Activated T-cell treated with anti-CD3 and anti-CD28 coated beads, Interleukin-2, amount 50 U/mL, for 4 hours (primary cell): ENCODE results near the gene ASIC3. TPM values are rescaled to one million over a fixed set of nuclear protein-coding genes. Genes with fewer than 3 reads are reported as not detected.

Experiments
- ATAC-seq, 2 donors: fragments of 200-7000 bp; cut with Tn5 transposase; one replicate each; pipeline ENCODE4 v1.10.0; 2021
- DNase-seq: peaks from one replicate; pipeline ENCODE4 v3.0.0-alpha.2; 2020
- H3K27me3 Mint-ChIP-seq: one replicate; pipeline ENCODE4 v1.8.0; 2021; ENCODE audit warnings: low read depth, mixed read lengths
- H3K36me3 Mint-ChIP-seq: one replicate; pipeline ENCODE4 v1.8.0; 2022; ENCODE audit warnings: mixed read lengths; ENCODE audit not compliant: insufficient read depth
- H3K4me1 Mint-ChIP-seq: one replicate; pipeline ENCODE4 v1.8.0; 2021; ENCODE audit warnings: low read depth, mixed read lengths
- H3K4me3 Mint-ChIP-seq: one replicate; pipeline ENCODE4 v1.8.0; 2021; ENCODE audit warnings: mild to moderate bottlenecking, moderate library complexity, mixed read lengths
- H3K9me3 Mint-ChIP-seq: one replicate; pipeline ENCODE4 v1.8.0; 2021; ENCODE audit warnings: mixed read lengths
- total RNA-seq, 3 donors: library from RNA; stranded (reverse); gene quantifications; one replicate each; pipeline ENCODE4 v1.2.1, GENCODE V29; 2021

Gene ASIC3
- total RNA-seq, 3 donors from 2014 or later = 2.4 to 3.4 (median 3.3) TPM

GRCh38 chr7:151062111-151062398 is 13.7 kb downstream of the ASIC3 start:
- Mint-ChIP-seq H3K4me1 (peaks cover 26% of the 10 kb centered on the region), H3K27me3 (no peaks in the 10 kb centered on the region), H3K4me3 (peak overlapping the region; percentile 92), H3K9me3 (no peaks in the 10 kb centered on the region), H3K36me3 (peaks cover 5% of the 10 kb centered on the region)
- ATAC-seq = no peak
- no peak for DNase-seq

- H3K27me3 Mint-ChIP-seq = no peaks in the 10 kb centered on the region
- H3K9me3 Mint-ChIP-seq = no peaks in the 10 kb centered on the region
- H3K36me3 Mint-ChIP-seq = peaks cover 8% of the 10 kb centered on the region
- no peak overlapping the region for H3K4me3 Mint-ChIP-seq
- ATAC-seq (no peak), DNase-seq (no peak)
- H3K4me1 Mint-ChIP-seq = peaks cover 20% of the 10 kb centered on the region
Measured at GRCh38 chr7:151062399-151063211, 14.3 kb downstream of the ASIC3 start.

- H3K4me1 Mint-ChIP-seq = peaks cover 19% of the 10 kb centered on the region
- DNase-seq (no peak), ATAC-seq (no peak)
- peaks cover 12% of the 10 kb centered on the region for H3K36me3 Mint-ChIP-seq
- no peaks in the 10 kb centered on the region for H3K27me3 Mint-ChIP-seq
- H3K9me3 Mint-ChIP-seq = no peaks in the 10 kb centered on the region
- H3K4me3 Mint-ChIP-seq = no peak overlapping the region
Measured at GRCh38 chr7:151063212-151063561, 14.9 kb downstream of the ASIC3 start.

- Mint-ChIP-seq H3K36me3 (peaks cover 16% of the 10 kb centered on the region), H3K4me1 (peaks cover 13% of the 10 kb centered on the region), H3K9me3 (no peaks in the 10 kb centered on the region), H3K27me3 (no peaks in the 10 kb centered on the region), H3K4me3 (no peak overlapping the region)
- DNase-seq (no peak), ATAC-seq (no peak)
Measured at GRCh38 chr7:151064454-151064853, 16.1 kb downstream of the ASIC3 start.

- DNase-seq = no peak
- ATAC-seq = no peak
- no peaks in the 10 kb centered on the region for H3K27me3 Mint-ChIP-seq
- H3K4me1 Mint-ChIP-seq = peaks cover 13% of the 10 kb centered on the region
- H3K9me3 Mint-ChIP-seq = no peaks in the 10 kb centered on the region
- H3K36me3 Mint-ChIP-seq = peaks cover 16% of the 10 kb centered on the region
- H3K4me3 Mint-ChIP-seq = no peak overlapping the region
Measured at GRCh38 chr7:151064993-151065392, 16.7 kb downstream of the ASIC3 start.

GRCh38 chr7:151065516-151065915 is 17.2 kb downstream of the ASIC3 start:
- Mint-ChIP-seq H3K36me3 (peaks cover 16% of the 10 kb centered on the region), H3K4me1 (peaks cover 9% of the 10 kb centered on the region), H3K27me3 (no peaks in the 10 kb centered on the region), H3K4me3 (no peak overlapping the region), H3K9me3 (no peaks in the 10 kb centered on the region)
- ATAC-seq = no peak
- no peak for DNase-seq

GRCh38 chr7:151066273-151066974 is 18.1 kb downstream of the ASIC3 start:
- no peak for DNase-seq
- peaks cover 3% of the 10 kb centered on the region for H3K4me1 Mint-ChIP-seq
- ATAC-seq = no peak
- no peak overlapping the region for H3K4me3 Mint-ChIP-seq
- H3K27me3 Mint-ChIP-seq = no peaks in the 10 kb centered on the region
- H3K36me3 Mint-ChIP-seq = peaks cover 16% of the 10 kb centered on the region
- no peaks in the 10 kb centered on the region for H3K9me3 Mint-ChIP-seq

GRCh38 chr7:151068069-151068773 is 19.9 kb downstream of the ASIC3 start:
- no peak for DNase-seq
- no peak for ATAC-seq
- H3K4me3 Mint-ChIP-seq = no peak overlapping the region
- no peaks in the 10 kb centered on the region for H3K4me1 Mint-ChIP-seq
- peaks cover 16% of the 10 kb centered on the region for H3K36me3 Mint-ChIP-seq
- H3K9me3 Mint-ChIP-seq = no peaks in the 10 kb centered on the region
- no peaks in the 10 kb centered on the region for H3K27me3 Mint-ChIP-seq

GRCh38 chr7:151069841-151070573 is 21.7 kb downstream of the ASIC3 start:
- no peaks in the 10 kb centered on the region for H3K27me3 Mint-ChIP-seq
- no peaks in the 10 kb centered on the region for H3K9me3 Mint-ChIP-seq
- no peak for ATAC-seq
- no peak for DNase-seq
- H3K4me3 Mint-ChIP-seq = no peak overlapping the region
- H3K36me3 Mint-ChIP-seq = peaks cover 16% of the 10 kb centered on the region
- no peaks in the 10 kb centered on the region for H3K4me1 Mint-ChIP-seq

GRCh38 chr7:151070574-151070960 is 22.2 kb downstream of the ASIC3 start:
- ATAC-seq (no peak), DNase-seq (no peak)
- Mint-ChIP-seq H3K9me3 (no peaks in the 10 kb centered on the region), H3K4me3 (no peak overlapping the region), H3K4me1 (no peaks in the 10 kb centered on the region), H3K27me3 (no peaks in the 10 kb centered on the region), H3K36me3 (peaks cover 14% of the 10 kb centered on the region)

- Mint-ChIP-seq H3K4me3 (no peak overlapping the region), H3K9me3 (no peaks in the 10 kb centered on the region), H3K4me1 (no peaks in the 10 kb centered on the region), H3K27me3 (no peaks in the 10 kb centered on the region), H3K36me3 (peaks cover 18% of the 10 kb centered on the region)
- no peak for DNase-seq
- no peak for ATAC-seq
Measured at GRCh38 chr7:151071032-151071866, 22.9 kb downstream of the ASIC3 start.

GRCh38 chr7:151073990-151074389 is 25.7 kb downstream of the ASIC3 start:
- peaks cover 15% of the 10 kb centered on the region for H3K36me3 Mint-ChIP-seq
- H3K4me1 Mint-ChIP-seq = peaks cover 7% of the 10 kb centered on the region
- H3K9me3 Mint-ChIP-seq = no peaks in the 10 kb centered on the region
- ATAC-seq (no peak), DNase-seq (no peak)
- H3K27me3 Mint-ChIP-seq = no peaks in the 10 kb centered on the region
- H3K4me3 Mint-ChIP-seq = no peak overlapping the region

- Mint-ChIP-seq H3K27me3 (no peaks in the 10 kb centered on the region), H3K4me3 (no peak overlapping the region), H3K4me1 (peaks cover 14% of the 10 kb centered on the region), H3K36me3 (peaks cover 10% of the 10 kb centered on the region), H3K9me3 (no peaks in the 10 kb centered on the region)
- no peak for DNase-seq
- ATAC-seq = no peak
Measured at GRCh38 chr7:151074817-151075661, 26.7 kb downstream of the ASIC3 start.
